ENCODE data around the gene CCT6A. TPM values are rescaled to one million over a fixed set of nuclear protein-coding genes. Genes with fewer than 3 reads are reported as not detected.
"Not testable (repeated sequence)": the region's sequence is repeated elsewhere in the genome, so short reads cannot be mapped to it uniquely, and the experiment has no call there.

The CCT6A gene
- total RNA-seq, result 189 TPM

- DNase-seq, result peak; percentile 95
Observed at GRCh38 chr7:56051339-56052191, at the start of gene CCT6A, which contains the start of gene PSPH. CCT6A (plus strand) TSS chr7:56051765; CDS start chr7:56051849, 84 bp downstream. PSPH (minus strand) TSS chr7:56051444; CDS start chr7:56021212, 30,232 bp downstream.

- no peak for DNase-seq
Observed at GRCh38 chr7:56003749-56004148, 47.8 kb upstream of the CCT6A start.

GRCh38 chr7:56007167-56007652 is 44.4 kb upstream of the CCT6A start:
- DNase-seq, result no peak

- DNase-seq, result no peak
Observed at GRCh38 chr7:56007891-56008290, 43.7 kb upstream of the CCT6A start.

GRCh38 chr7:56009695-56010094 is 41.9 kb upstream of the CCT6A start:
- DNase-seq, result peak; percentile 65

GRCh38 chr7:56017015-56017414 is 34.5 kb upstream of the CCT6A start:
- DNase-seq, result not testable (repeated sequence)

GRCh38 chr7:56019501-56019900 is 32.1 kb upstream of the CCT6A start:
- DNase-seq, result no peak

GRCh38 chr7:56023500-56023899 is 28.1 kb upstream of the CCT6A start:
- DNase-seq, result no peak

- DNase-seq, result no peak
Observed at GRCh38 chr7:56026538-56026937, 25.0 kb upstream of the CCT6A start.

- no peak for DNase-seq
Observed at GRCh38 chr7:56028942-56029630, 22.5 kb upstream of the CCT6A start.

- no peak for DNase-seq
Observed at GRCh38 chr7:56030340-56030739, 21.2 kb upstream of the CCT6A start.

GRCh38 chr7:56031556-56031955 is 20.0 kb upstream of the CCT6A start:
- not testable (repeated sequence) for DNase-seq

GRCh38 chr7:56032578-56032977 is 19.0 kb upstream of the CCT6A start:
- DNase-seq, result not testable (repeated sequence)

GRCh38 chr7:56033671-56034432 is 17.7 kb upstream of the CCT6A start:
- peak; percentile 22 for DNase-seq

GRCh38 chr7:56040730-56041129 is 10.8 kb upstream of the CCT6A start:
- no peak for DNase-seq

- not testable (repeated sequence) for DNase-seq
Observed at GRCh38 chr7:56045758-56046157, 5.8 kb upstream of the CCT6A start.

GRCh38 chr7:56046721-56047445 is 4.7 kb upstream of the CCT6A start:
- no peak for DNase-seq

- not testable (repeated sequence) for DNase-seq
Observed at GRCh38 chr7:56047446-56048116, 4.0 kb upstream of the CCT6A start.

- no peak for DNase-seq
Observed at GRCh38 chr7:56048245-56048644, 3.3 kb upstream of the CCT6A start.

- DNase-seq, result not testable (repeated sequence)
Observed at GRCh38 chr7:56048763-56049162, 2.8 kb upstream of the CCT6A start.

GRCh38 chr7:56051053-56051338 is 569 bp upstream of the CCT6A start:
- DNase-seq, result no peak
